GM18498 (cell line): Measurements from ENCODE around the gene FGF9.

Experiments
- ATAC-seq: cut with Tn5 transposase; IDR thresholded peaks from one replicate; pipeline ENCODE4 v1.9.1; 2021; ENCODE audit warnings: mild to moderate bottlenecking, moderate library complexity; ENCODE audit not compliant: unreplicated experiment

Gene FGF9

GRCh38 chr13:21703846-21704245, 33.0 kb downstream of the FGF9 start:
- ATAC-seq = no peak

DNA sequence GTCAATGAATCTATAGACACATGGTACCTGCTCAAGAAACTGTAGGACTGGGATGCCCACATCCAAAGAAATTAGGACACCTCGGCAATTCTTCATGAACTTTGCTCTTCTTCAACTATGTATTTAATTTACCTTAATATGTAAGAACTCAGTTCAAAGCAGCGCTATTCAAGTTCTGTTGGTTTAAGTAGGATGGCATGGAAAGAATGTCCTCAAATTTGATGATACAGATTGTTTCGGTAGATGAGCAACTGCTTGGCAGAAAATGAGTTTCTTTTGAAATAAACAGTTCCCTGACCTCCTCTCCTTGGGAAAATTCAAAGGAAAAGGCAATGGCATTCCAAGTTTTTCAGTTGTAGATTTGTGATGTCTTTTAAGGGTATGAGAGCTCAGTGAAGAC, 36.7 kb downstream of the FGF9 start:
- no peak for ATAC-seq

DNA sequence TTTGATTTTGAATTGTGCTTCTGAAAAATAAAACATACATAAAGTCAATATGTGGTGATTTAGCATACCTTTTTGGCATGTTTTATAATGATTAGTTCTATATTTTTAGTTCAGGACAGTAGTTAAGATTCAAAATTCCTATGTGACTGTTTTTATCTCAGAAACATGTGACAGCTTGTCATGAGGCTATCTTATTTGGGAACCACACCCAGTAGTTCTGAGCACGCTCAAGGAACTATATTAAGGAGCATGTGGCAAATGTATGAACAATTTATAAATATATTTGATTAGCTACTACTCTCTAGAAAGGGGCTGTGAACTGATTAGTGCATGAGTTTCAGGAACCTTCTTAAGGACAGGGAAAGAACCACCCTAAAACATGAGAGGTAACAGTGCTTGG, 38.8 kb downstream of the FGF9 start:
- no peak for ATAC-seq

DNA sequence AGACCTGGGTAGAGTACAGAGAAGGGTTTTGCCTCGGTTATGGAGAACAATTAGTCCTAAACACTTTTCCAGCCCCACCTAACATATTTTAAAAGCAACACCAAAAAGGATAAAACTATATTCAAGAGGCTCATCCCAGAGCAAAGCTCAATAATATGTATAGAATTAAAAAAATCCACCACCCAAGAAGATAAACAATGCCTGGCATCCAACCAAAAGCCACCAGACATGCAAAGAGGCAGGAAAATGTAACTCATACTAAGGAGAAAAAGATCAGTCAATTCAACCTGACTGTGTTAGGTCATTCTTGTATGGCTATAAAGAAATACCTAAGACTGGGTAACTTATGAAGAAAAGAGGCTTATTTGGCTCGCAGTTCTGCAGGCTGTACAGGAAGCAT, 39.3 kb downstream of the FGF9 start:
- ATAC-seq = no peak

DNA sequence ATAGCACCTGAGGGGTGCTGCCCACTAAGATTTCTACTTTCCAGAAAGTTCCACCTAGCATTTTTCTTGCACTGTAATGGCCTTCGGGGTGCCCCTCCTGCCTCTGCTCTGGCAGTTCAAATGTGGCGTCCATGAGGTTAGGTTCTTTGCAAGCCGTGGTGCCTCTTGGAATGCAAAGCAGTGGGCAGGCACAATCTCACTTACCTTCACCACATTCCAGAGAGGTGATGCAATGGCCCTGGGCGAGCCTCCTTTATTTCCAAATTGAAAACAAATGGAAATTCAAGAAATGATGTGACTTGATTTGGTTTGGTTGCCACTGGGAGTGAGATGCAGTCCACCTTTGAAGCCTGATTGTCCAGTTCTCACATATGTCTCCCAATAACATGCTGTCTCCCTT, 46.9 kb downstream of the FGF9 start:
- ATAC-seq = no peak

DNA sequence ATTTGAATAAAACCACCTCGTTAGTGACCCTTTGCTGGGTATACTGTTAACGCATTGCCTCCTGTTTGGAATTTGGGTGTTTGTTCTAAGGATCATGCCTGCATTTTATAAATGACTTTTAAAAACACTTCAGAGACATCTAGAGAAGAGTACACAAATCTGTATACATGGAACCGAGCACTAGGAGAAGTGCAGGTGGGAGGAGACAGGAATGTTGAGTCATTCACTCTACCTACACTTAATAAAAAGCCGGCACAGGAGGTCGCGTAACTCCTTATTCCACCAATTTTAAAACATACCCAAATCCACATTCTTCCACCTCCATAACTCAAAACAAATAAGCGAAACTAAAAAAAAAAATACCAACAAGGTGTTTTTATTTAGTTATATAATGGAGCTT, 48.6 kb downstream of the FGF9 start:
- no peak for ATAC-seq

DNA sequence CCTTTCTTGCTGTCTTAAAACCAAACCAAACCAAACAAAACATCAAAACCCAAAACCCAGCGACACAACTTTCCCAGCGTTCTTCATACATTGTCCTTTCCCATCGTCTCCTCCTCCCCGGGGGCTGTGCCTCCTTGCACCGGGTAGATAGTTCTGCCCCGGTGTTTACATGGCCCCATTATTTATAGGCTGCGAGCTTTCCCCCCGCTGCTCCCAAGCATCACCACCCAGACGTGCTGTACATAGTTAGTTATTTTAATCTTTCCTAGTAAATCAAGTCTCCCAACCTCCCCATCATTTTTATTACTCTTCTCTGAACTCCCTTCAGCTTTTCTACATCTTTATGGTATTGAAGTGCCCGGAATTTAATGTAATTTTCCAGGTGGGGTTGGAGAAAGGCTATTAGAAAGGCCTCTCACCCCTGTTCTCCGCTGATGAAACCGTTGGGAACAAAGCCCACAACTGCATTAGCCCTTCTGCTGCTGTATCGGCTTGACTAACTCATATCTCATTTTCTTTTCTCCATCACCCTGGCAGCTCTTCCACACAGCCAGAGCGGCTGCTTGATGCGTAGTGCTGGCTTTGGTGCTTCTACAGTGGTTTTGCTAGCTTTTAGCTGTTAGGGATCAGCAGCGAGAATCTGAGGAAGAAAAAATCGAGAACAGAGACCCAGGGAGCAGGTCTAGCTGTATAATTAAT, 53.1 kb downstream of the FGF9 start:
- ATAC-seq = no peak

DNA sequence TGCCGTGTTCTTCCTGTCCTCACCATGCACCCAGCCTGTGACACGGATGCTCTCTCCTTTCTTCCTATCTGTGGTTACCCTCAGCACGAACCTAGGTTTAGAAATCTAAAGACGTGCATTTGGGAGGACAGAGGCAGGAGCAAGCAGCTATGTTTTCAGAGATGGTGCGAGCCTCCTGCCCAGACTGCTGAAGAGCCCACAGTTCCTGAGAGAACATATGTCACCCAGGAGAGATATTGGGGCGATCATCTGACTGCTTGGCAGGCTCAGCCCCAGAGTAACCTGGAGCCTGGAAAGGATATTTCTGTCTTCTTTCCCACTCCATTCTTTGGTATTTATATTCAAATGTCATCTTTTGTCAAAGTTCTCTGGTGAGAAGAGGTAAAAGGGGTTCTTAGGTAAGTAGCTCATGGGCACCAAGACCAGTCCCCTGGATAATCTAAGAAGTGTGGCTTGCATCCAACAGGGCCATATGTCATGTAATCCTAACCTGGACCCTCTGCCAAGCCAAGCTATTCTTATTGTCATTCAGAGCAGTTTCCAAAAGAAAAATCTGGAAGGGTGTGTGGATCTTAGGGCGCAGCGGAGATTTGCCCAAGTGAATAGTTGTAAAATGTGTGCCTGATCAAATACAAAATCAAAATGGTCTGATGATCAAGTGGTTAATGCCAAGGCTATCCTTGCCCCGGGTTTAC, 59.5 kb downstream of the FGF9 start:
- no peak for ATAC-seq

DNA sequence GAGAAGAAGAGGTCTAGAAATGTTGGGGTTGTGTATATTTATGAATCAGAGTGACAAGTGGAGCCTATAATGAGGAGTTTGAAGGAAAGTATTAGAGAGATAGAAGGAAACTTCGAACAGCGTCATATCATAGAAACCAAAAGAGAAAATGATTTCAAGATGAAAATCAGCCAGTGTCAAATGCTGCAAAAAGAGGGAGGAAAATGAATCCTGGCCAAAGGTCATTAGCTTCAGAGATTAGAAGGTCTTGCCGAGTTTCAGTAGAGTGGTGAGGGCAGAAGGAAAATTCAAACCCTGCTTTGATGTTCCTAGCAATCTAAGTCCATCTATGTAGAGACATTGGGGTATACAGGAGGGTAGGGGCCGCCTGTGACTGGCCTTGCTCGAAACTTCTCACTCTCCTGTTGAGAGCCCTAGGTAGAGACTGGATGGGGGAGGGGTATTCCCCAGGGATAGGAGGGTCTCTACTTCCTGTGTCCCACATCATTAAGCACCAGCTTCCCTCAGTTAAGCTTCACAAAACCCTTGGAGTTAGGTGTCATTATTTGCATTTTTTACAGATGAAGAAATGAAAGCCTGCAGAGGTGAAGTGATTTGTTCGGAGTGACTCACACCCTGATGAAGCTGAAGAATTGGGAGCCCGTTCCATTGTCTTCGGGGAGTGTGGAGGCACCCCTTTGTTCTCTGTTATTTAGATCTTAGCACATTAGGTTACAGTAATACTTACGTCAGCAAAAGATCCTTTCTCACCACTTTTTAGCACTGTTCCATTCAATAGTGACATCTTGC, 62.8 kb downstream of the FGF9 start:
- no peak for ATAC-seq

DNA sequence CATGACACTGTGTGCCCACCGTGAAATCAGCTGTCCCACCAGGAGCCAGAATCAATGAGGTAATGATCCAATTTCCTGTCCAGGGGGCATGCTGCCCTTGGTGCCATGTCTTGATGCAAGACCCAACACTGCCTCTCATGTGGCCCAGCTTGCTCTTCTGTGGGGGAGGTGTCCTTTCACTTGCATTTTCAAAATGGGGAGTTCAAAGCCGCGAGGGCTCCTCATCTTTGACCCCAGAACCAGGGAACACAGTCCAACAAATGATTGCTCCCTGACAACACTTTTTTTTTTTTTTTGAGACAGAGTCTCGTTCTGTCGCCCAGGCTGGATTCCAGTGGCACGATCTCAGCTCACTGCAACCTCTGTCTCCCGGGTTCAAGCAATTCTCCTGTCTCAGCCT, 64.1 kb downstream of the FGF9 start:
- no peak for ATAC-seq

- no peak for ATAC-seq
These were observed 65.0 kb downstream of the FGF9 start for GRCh38 chr13:21735701-21736401.

DNA sequence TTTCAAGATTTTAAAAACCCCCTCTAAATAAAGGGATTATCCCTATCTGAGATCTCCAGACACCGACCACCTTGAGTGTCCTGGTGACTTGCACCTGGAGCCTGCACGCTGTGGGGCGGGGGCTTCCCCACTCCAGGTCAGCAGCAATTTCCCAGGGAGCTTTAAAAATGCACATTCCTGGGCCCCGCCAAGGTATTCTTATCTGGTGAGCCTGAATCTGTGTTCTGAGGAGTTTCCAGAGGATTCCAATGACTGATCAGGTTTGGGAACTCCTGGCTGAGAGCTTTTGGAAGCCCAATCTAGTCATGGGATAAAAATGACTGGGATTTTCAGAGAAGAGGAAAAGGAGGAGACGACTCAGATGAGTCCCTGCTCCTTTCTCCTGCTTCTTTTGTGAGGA, 66.1 kb downstream of the FGF9 start:
- no peak for ATAC-seq

DNA sequence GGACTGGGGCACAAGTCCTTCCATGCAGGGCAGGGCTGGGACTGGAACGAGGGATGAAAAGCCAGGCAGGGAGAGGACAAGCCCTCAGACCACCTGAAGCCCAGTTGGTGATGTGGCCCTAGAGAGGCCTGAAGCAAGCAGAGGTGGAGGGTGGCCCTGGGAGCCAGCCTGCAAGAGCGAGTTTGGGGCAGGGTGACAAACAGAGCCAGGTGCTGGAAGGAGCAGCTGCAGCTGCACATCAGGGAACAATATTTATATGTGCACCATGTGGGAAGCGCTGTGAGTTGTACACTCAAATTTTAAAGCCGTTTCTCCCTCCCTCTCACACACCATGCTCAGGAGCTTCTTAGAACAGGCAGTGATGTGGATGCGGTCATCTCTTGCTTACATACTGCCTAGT, 67.8 kb downstream of the FGF9 start:
- ATAC-seq = no peak

GRCh38 chr13:21739771-21740170, 68.9 kb downstream of the FGF9 start:
- no peak for ATAC-seq

GRCh38 chr13:21741396-21741979, 70.6 kb downstream of the FGF9 start:
- ATAC-seq = no peak

DNA sequence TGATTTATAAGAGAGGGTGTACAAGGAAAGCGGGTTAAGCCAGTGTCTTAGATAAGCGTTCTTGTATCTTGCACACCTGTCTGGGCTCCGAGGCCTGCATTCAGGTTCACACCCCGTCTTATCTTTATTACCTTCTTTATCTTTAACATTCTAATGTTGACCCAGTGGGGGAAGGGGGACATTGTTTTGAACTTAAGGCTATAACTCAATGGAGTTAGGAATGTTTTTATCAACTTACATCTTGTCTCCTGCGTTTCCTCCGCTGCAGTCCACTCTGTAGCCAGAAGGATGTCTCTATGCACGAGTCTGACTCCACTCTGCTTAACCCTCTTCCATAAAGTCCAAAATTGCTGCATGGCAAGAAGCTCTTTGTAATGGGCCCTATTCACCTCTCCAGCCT, 71.2 kb downstream of the FGF9 start:
- ATAC-seq = no peak

GRCh38 chr13:21744149-21744548, 73.3 kb downstream of the FGF9 start:
- ATAC-seq = no peak

DNA sequence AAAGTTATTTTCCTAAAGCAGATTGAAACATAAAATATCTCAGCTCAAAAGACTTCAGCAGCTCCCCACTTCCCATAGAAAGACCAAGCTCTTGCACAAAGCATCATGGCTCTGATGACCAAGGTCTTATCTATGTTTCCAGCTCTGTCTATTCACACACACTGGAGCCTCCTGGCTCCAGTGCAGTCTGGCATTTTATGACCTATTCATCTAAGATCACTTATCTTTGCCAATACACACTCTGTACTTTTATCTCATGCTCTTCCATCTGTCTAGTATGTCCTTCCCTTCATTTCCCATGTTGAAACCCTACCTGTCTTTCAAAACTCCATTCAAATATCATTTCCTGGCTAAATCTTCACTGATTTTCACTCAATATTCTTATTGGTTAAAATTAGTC, 74.4 kb downstream of the FGF9 start:
- ATAC-seq = no peak

DNA sequence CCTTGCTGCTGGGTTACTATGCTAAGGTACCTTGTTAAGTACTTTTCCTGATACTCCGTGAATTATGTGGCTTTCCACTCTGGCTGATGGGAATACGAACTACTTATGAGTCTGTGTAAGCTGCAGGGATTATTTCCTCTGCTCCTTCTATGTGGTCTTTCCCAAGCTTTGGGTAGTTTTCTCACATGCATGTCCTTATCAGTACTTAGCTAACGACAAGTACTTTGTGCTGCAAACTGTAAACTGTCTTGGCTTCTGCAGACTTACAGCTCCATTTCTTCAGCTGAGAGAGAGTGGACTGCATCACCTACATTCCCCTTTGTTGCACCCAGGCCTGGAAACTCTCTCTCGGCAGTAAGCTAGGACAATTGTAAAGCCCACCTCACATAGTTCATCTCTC, 76.6 kb downstream of the FGF9 start:
- ATAC-seq = no peak

DNA sequence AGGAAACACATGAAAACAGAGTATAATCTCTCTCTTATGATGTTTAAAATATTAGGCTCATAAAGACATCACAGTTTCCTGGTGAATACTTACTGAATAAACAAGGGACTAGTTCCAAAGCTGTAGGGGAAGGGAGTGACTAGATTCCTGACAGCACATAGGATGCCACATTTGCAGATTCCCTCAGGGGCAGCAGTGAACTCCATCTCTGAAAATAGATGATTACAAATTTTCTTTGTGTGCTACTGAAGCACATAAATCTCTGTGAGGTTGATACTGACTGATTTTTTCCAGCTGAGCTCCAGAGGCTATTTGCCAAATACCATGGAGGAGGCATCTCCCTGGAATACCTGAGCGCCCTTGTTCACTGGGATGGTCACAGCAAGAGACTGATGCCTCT, 77.3 kb downstream of the FGF9 start:
- no peak for ATAC-seq

DNA sequence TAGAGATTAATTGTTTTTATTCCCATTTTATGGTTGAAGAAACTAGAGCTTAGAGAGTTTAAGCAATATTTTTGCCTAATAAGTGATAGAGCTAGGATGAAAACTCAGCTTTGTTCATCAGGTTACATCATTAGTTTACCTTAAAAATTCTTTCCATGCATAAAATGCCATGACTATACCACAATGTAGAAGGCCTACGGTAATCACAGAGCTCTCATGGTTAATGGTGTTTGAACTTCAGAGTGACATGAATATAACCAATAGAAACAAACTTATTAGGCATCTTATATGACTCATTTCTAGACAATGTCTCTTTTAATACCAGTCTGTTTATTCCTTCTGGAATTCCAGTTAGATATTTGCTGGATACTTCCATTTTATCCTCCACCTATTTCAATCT, 78.5 kb downstream of the FGF9 start:
- no peak for ATAC-seq
